ENCODE data around the gene ACTL9. TPM values are rescaled to one million over a fixed set of nuclear protein-coding genes. Genes with fewer than 3 reads are reported as not detected.
"Not testable (repeated sequence)": the region's sequence is repeated elsewhere in the genome, so short reads cannot be mapped to it uniquely, and the experiment has no call there.

Gene ACTL9
- total and polyA plus RNA-seq, 9 donors = not detected

DNA sequence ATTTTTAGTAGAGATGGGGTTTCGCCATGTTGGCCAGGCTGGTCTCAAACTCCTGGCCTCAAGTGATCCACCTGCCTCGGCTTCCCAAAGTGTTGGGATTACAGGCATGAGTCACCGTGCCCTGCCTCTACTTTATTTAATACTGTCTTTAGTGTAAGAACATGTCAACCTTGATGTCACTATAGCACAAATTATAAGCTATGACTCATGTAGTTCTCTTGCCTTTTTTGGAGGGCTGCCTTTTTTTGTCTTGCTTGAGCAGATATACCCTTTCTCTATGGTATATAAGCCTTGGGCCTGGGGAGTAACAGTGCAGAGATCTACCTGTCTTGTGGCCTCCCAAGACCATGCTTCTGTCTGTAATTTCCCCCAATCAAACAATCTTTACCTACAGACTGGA lies 6.7 kb upstream of the ACTL9 start:
- not testable (repeated sequence) for H3K27me3 ChIP-seq (ENCODE audit: control insufficient read depth, insufficient read depth, low read length); H3K4me1 ChIP-seq (ENCODE audit: control insufficient read depth, insufficient read depth, low read length); H3K27ac ChIP-seq (ENCODE audit: low read length); H3K4me3 ChIP-seq (ENCODE audit: low read length); H3K36me3 ChIP-seq (ENCODE audit: control insufficient read depth, insufficient read depth, low read length); DNase-seq; H3K9me3 ChIP-seq (replicated peaks; ENCODE audit: control insufficient read depth, low read depth, low read length)
- WGBS (ENCODE audit: insufficient coverage) = no CpG with 5 or more reads among the region's 3 CpGs

DNA sequence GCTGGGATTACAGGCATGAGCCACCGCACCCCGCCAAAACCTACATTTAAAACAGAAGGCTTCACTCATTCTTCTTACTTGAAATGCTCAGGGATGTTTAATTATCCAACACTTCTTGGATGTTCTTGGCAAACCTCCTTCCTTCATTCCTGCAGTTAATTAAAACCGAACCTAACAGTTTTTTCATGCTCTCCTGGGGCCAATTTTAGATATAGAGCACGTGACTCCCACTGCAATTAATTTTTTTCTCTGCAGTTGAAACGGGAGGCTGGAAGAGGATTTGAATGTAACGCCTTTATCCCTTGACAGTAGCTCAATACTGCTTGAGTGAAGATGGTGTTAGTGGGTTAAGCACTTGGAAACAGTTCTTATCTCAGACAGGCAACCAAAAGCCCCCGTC lies 4.6 kb upstream of the ACTL9 start:
- Histone ChIP-seq H3K4me3 (ENCODE audit: low read length) (no peak overlapping the region), H3K36me3 (ENCODE audit: control insufficient read depth, insufficient read depth, low read length) (no peaks in the 10 kb centered on the region), H3K27ac (ENCODE audit: low read length) (no peak overlapping the region), H3K9me3 (replicated peaks; ENCODE audit: control insufficient read depth, low read depth, low read length) (no peaks in the 10 kb centered on the region), H3K4me1 (ENCODE audit: control insufficient read depth, insufficient read depth, low read length) (no peaks in the 10 kb centered on the region), H3K27me3 (ENCODE audit: control insufficient read depth, insufficient read depth, low read length) (no peaks in the 10 kb centered on the region)
- DNase-seq = no peak
- WGBS (ENCODE audit: insufficient coverage) = no CpG with 5 or more reads among the region's 7 CpGs

- no peak overlapping the region for H3K4me3 ChIP-seq (ENCODE audit: low read length)
- DNase-seq = no peak
- H3K4me1 ChIP-seq (ENCODE audit: control insufficient read depth, insufficient read depth, low read length) = no peaks in the 10 kb centered on the region
- H3K27me3 ChIP-seq (ENCODE audit: control insufficient read depth, insufficient read depth, low read length) = no peaks in the 10 kb centered on the region
- 17% methylated on average over 1 of the region's 5 CpGs for WGBS (ENCODE audit: insufficient coverage)
- H3K9me3 ChIP-seq (replicated peaks; ENCODE audit: control insufficient read depth, low read depth, low read length) = no peaks in the 10 kb centered on the region
- H3K36me3 ChIP-seq (ENCODE audit: control insufficient read depth, insufficient read depth, low read length) = no peaks in the 10 kb centered on the region
- no peak overlapping the region for H3K27ac ChIP-seq (ENCODE audit: low read length)
These were observed 3.8 kb upstream of the ACTL9 start for GRCh38 chr19:8702350-8702749.

- DNase-seq = no peak
- H3K4me1 ChIP-seq (ENCODE audit: control insufficient read depth, insufficient read depth, low read length) = no peaks in the 10 kb centered on the region
- H3K36me3 ChIP-seq (ENCODE audit: control insufficient read depth, insufficient read depth, low read length) = no peaks in the 10 kb centered on the region
- no peak overlapping the region for H3K27ac ChIP-seq (ENCODE audit: low read length)
- no peaks in the 10 kb centered on the region for H3K9me3 ChIP-seq (replicated peaks; ENCODE audit: control insufficient read depth, low read depth, low read length)
- 80% methylated on average over 1 of the region's 2 CpGs for WGBS (ENCODE audit: insufficient coverage)
- H3K27me3 ChIP-seq (ENCODE audit: control insufficient read depth, insufficient read depth, low read length) = no peaks in the 10 kb centered on the region
- no peak overlapping the region for H3K4me3 ChIP-seq (ENCODE audit: low read length)
These were observed 2.4 kb upstream of the ACTL9 start for GRCh38 chr19:8700956-8701355.

DNA sequence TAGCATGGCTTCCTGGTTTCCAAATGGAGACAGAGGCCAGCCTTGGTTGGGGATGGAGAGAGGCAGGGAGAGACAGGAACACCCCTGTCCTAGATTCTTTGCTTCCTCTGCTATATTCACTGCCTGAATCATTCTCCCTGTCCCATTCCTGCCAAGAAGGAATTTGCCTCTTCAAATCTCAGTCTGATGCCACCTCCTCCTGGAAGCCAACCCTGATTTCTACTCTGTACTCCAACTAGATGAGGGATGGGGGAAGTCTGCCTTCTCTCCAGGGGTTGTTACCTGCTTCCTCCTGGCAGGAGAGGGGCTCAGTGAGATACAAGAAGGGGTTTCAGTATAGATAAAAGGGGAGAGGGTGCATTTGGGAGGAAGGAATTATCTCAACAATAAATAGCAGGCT lies 1.3 kb upstream of the ACTL9 start:
- Histone ChIP-seq H3K4me3 (ENCODE audit: low read length) (no peak overlapping the region), H3K27me3 (ENCODE audit: control insufficient read depth, insufficient read depth, low read length) (no peaks in the 10 kb centered on the region), H3K27ac (ENCODE audit: low read length) (no peak overlapping the region), H3K36me3 (ENCODE audit: control insufficient read depth, insufficient read depth, low read length) (no peaks in the 10 kb centered on the region), H3K9me3 (replicated peaks; ENCODE audit: control insufficient read depth, low read depth, low read length) (no peaks in the 10 kb centered on the region), H3K4me1 (ENCODE audit: control insufficient read depth, insufficient read depth, low read length) (no peaks in the 10 kb centered on the region)
- no peak for DNase-seq

DNA sequence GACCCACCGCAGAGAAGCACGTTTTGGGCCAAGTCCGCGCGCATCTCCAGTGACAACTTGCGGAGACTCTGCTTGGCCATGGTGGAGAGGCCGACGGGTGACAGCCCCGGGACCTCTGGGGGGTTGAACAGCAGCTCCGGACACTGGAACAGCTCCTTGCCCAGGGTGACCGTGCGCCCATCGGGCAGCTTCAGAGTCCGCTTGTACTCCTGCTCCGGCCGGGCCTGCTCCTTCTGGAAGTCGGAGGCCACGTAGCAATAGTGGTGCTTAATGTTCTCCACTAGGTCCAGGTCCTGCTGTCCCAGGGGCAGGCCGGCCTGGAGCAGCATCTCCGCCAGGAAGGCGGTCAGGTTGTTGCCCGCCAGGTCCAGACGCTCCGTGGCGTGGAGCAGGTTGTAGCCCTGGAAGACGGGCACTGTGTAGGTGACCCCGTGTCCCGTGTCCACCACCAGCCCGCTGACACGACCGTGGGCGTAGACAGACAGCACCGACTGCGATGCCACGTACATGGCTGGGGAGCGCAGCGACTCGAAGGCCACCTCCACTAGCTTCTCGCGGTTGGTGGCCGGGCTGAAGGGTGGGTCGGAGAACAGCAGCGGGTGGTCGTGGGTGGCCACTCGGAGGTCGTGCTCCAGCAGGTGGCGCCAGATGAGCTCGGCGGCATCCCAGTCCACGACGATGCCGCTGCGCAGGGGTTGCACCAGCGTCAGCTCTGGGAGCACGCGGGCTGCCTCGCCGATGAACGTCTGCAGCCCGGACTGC lies 743 bp downstream of the ACTL9 start:
- H3K27ac ChIP-seq (ENCODE audit: low read length) = no peak overlapping the region
- no peaks in the 10 kb centered on the region for H3K9me3 ChIP-seq (replicated peaks; ENCODE audit: control insufficient read depth, low read depth, low read length)
- DNase-seq = no peak
- 59% methylated on average over 57 of the region's 60 CpGs for WGBS (ENCODE audit: insufficient coverage)
- H3K27me3 ChIP-seq (ENCODE audit: control insufficient read depth, insufficient read depth, low read length) = no peaks in the 10 kb centered on the region
- no peak overlapping the region for H3K4me3 ChIP-seq (ENCODE audit: low read length)
- H3K4me1 ChIP-seq (ENCODE audit: control insufficient read depth, insufficient read depth, low read length) = no peaks in the 10 kb centered on the region
- no peaks in the 10 kb centered on the region for H3K36me3 ChIP-seq (ENCODE audit: control insufficient read depth, insufficient read depth, low read length)

- DNase-seq = no peak
- Histone ChIP-seq H3K9me3 (replicated peaks; ENCODE audit: control insufficient read depth, low read depth, low read length) (no peaks in the 10 kb centered on the region), H3K36me3 (ENCODE audit: control insufficient read depth, insufficient read depth, low read length) (no peaks in the 10 kb centered on the region), H3K27ac (ENCODE audit: low read length) (no peak overlapping the region), H3K4me1 (ENCODE audit: control insufficient read depth, insufficient read depth, low read length) (no peaks in the 10 kb centered on the region), H3K27me3 (ENCODE audit: control insufficient read depth, insufficient read depth, low read length) (no peaks in the 10 kb centered on the region), H3K4me3 (ENCODE audit: low read length) (no peak overlapping the region)
- WGBS (ENCODE audit: insufficient coverage) = no CpG with 5 or more reads among the region's 1 CpG
These were observed 1.6 kb downstream of the ACTL9 start for GRCh38 chr19:8696993-8697392.

- WGBS (ENCODE audit: insufficient coverage) = 64% methylated on average over 6 of the region's 6 CpGs
- H3K27me3 ChIP-seq (ENCODE audit: control insufficient read depth, insufficient read depth, low read length) = no peaks in the 10 kb centered on the region
- no peaks in the 10 kb centered on the region for H3K9me3 ChIP-seq (replicated peaks; ENCODE audit: control insufficient read depth, low read depth, low read length)
- no peak overlapping the region for H3K27ac ChIP-seq (ENCODE audit: low read length)
- no peak overlapping the region for H3K4me3 ChIP-seq (ENCODE audit: low read length)
- H3K36me3 ChIP-seq (ENCODE audit: control insufficient read depth, insufficient read depth, low read length) = no peaks in the 10 kb centered on the region
- DNase-seq = no peak
- H3K4me1 ChIP-seq (ENCODE audit: control insufficient read depth, insufficient read depth, low read length) = no peaks in the 10 kb centered on the region
These were observed 2.7 kb downstream of the ACTL9 start for GRCh38 chr19:8695911-8696310.

GRCh38 chr19:8695501-8695900 lies 3.1 kb downstream of the ACTL9 start:
- Histone ChIP-seq H3K27me3 (ENCODE audit: control insufficient read depth, insufficient read depth, low read length) (no peaks in the 10 kb centered on the region), H3K4me3 (ENCODE audit: low read length) (no peak overlapping the region), H3K9me3 (replicated peaks; ENCODE audit: control insufficient read depth, low read depth, low read length) (no peaks in the 10 kb centered on the region), H3K27ac (ENCODE audit: low read length) (no peak overlapping the region), H3K36me3 (ENCODE audit: control insufficient read depth, insufficient read depth, low read length) (no peaks in the 10 kb centered on the region), H3K4me1 (ENCODE audit: control insufficient read depth, insufficient read depth, low read length) (no peaks in the 10 kb centered on the region)
- 78% methylated on average over 3 of the region's 6 CpGs for WGBS (ENCODE audit: insufficient coverage)
- DNase-seq = no peak

- Histone ChIP-seq H3K27me3 (ENCODE audit: control insufficient read depth, insufficient read depth, low read length) (no peaks in the 10 kb centered on the region), H3K27ac (ENCODE audit: low read length) (no peak overlapping the region), H3K4me1 (ENCODE audit: control insufficient read depth, insufficient read depth, low read length) (no peaks in the 10 kb centered on the region), H3K4me3 (ENCODE audit: low read length) (no peak overlapping the region), H3K36me3 (ENCODE audit: control insufficient read depth, insufficient read depth, low read length) (no peaks in the 10 kb centered on the region), H3K9me3 (replicated peaks; ENCODE audit: control insufficient read depth, low read depth, low read length) (no peaks in the 10 kb centered on the region)
- no peak for DNase-seq
- no CpG with 5 or more reads among the region's 5 CpGs for WGBS (ENCODE audit: insufficient coverage)
These were observed 7.6 kb downstream of the ACTL9 start for GRCh38 chr19:8690753-8691539.

Data from muscle of leg (tissue), 11 donors.